ENCODE data around the gene KPNA3.

GRCh38 chr13:49789968-49790367 is 2.5 kb downstream of the KPNA3 start:
- TF ChIP-seq, protein P1, sequence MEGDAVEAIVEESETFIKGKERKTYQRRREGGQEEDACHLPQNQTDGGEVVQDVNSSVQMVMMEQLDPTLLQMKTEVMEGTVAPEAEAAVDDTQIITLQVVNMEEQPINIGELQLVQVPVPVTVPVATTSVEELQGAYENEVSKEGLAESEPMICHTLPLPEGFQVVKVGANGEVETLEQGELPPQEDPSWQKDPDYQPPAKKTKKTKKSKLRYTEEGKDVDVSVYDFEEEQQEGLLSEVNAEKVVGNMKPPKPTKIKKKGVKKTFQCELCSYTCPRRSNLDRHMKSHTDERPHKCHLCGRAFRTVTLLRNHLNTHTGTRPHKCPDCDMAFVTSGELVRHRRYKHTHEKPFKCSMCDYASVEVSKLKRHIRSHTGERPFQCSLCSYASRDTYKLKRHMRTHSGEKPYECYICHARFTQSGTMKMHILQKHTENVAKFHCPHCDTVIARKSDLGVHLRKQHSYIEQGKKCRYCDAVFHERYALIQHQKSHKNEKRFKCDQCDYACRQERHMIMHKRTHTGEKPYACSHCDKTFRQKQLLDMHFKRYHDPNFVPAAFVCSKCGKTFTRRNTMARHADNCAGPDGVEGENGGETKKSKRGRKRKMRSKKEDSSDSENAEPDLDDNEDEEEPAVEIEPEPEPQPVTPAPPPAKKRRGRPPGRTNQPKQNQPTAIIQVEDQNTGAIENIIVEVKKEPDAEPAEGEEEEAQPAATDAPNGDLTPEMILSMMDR (IDR thresholded peaks at IDR 0.05), result no peak
- TF ChIP-seq POLR2AphosphoS5 (IDR thresholded peaks at IDR 0.05; ENCODE audit: low read depth, low read length), result no peak

Measured in Panc1 (cell line).